Measurements from ENCODE around the gene IGSF21.
A peak's percentile ranks its signal among the peaks of the same experiment; 100 is the strongest.

IGSF21 gene

DNA sequence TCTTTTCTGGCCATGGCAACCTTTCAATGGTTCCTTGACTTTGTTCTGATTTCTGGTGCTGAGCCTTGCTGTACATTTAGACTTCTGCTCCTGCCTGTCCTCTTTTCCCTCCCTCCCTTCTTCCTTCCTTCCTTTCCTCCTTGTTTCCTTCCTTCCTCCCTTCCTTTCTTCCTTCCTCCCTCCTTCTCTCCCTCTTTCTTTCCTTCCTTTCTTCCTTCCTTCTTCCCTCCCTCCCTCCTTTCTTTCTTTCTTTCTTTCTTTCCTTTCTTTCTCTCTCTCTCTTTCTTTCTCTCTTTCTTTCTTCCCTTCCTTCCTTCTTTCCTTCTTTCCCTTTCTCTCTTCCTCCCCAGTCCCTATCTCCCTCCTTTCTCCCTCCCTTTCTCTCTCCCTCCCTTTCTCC, 10.4 kb upstream of the IGSF21 start:
- DNase-seq: no peak

DNA sequence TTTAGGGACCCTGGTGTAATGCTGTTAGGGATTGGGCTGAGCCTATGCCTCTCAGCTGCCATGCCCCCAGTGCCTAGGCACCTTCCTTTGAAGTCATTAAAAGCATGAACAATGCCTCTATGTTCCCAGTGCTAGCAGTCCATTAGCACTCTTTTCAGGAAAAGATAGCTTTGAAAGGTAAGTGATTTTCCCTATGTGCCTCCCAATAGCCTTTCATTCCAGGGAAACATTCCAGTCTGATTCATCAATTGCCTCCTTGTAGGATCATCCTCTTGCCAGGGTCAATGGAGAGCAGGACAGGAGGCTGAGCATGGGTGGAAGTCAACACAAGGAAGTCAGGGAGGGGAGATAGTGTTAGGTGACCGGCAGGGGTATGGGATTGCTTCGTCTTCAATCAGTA, 8.6 kb upstream of the IGSF21 start:
- DNase-seq: no peak

DNA sequence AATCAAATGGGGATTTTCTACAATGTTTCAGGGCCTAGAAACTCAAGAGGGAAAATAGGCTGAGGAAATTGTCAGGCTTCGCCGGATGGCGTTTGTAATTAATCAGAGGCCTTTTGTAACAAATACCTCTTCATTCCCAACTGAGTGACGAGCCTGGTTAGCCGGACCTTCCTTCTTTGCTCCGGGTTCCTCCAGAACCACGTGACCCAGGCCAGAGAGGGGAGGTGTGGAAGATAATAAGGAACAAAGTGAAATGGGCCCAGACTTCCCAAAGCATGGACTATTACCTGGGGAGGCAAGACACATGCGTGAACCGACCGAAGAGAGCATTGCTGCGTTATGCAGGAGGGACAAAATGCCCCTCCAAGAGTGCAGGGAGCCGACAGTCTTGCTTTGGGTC, 7.5 kb upstream of the IGSF21 start:
- DNase-seq: no peak

DNA sequence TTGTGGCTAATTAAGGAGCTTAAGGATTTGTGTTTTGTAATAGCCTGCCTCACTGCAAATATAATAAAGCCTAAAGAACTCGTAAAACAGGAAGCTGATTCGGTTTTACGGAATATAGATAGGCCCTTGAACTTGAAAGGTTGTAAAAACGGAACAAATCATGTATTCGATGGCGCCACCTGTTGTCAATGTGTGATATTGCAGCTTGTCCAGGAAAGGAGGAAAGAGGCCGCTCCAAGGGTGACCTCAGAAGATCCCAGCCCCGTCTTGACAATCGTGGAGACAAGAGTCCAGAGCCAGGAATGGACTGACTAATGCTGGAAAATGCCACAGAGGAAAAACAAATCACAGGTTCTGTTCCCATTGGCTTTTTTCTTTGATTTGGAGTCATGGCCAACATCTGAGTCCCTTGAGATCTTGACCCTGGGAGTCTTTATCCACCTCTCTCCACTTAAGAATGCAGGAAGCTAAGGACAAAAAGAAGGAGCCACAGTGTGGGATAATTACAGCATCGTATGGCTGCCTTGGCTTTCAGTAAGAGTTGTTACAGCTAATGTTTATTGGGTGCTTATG, 7.0 kb upstream of the IGSF21 start:
- DNase-seq: peak; percentile 32 to 38

DNA sequence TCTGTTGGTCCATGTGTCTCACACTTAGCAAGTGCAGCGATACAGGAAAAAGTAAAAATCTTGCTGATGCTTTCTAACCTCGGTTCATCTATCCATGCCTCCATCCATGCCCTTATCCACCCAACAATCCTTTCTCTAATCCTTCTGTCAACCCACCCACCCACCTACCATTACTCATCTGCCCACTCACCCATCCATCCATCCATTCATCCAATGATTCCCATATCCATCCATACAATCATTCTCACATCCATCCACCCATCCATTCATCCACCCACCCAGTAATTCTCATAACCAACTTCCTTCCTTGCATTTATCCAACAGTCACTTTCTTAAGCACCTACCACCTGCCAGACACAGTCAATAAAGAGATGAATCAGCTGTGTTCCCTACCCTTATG, 6.1 kb upstream of the IGSF21 start:
- no peak for DNase-seq

DNA sequence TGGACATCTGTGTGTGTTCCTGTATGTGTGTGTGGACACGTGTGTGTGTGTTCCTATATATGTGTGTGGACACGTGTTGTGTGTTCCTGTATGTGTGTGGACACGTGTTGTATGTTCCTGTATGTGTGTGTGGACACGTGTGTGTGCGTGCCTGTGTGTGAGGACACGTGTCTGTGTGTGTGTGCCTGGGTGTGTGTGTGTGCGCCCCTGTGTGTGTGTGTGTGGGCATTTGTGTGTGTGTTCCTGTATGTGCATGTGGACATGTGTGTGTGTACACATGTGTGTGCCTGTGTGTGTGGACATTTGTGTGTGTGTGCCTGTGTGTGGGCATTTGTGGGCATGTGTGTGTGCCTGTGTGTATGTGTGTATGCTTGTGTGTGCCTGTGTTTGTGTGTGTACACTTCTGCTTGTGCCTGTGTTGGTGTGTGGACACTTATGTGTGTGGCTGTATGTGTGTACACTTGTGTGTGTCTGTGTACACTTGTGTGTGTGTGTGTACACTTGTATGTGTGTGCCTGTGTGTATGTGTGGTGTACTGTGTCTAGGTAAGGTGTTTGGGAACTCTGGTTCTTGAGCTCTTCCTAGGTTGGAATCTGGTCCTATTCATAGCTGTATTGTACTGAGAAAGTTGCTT, 3.7 kb upstream of the IGSF21 start:
- no peak for DNase-seq

DNA sequence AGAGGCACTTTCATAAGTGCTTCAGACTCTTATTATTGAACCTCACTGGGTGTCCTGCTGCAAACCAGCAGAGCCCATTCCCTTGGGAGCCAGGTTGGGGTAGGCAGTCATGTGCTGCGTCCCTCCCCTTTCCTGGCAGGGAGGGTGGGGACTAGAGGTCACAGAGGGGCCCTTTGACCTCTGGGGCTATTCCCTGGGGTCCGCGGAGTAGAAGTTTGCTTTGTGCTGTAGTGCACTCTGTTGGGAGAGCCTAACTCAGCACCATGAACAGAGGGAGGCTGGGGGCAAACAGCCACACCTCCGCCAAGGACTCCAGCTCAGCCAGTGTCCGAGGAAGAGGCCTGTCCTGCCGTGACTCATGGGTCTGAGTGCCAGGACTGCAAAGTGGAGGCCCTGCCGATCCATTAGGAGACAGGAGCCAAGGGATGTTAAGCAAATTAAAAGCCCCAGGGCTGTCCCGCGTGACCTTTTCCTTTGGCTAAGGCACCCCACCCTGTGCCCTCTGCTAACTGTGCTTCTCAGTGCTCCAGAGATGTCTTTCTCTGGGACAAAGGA, 3.0 kb upstream of the IGSF21 start:
- no peak for DNase-seq

GRCh38 chr1:18105196-18105595, 2.4 kb upstream of the IGSF21 start:
- DNase-seq: no peak

DNA sequence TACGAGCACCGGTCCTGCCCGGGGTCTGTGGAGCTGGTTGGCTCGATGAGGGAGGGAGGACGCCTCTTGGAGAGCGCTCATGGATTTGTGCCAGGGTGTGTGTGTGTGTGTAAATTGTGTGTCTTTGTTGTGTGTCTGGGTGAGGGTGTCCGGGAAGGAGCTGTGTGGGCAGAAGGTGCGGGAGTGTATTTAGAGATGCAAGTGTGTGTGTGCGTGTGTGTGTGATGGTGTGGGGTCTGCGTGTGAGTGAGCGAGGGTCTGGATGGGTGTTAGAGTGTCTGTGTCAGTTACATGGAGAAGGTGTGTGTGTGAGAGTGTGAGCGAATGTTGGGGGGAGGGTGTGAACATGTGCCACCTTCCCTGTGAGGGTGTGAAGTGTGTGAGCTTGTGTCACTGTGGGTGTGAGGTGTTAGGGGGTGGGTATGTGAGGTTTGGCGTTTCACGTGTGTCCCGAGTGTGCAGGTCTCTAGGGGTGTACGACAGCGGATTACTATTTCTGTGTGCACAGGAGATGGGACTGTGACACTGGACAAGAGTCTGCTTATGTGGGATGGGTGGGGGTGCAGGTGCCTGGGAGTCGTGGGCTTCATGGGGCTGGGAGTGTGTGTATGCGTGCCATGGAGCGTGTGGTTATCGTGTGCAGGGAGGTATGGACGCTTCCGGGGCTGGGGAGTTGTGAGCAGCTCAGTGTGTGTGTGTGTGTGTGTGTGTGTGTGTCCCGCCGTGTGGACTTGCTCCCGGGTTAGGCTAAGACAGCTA, 880 bp downstream of the IGSF21 start:
- no peak for DNase-seq

DNA sequence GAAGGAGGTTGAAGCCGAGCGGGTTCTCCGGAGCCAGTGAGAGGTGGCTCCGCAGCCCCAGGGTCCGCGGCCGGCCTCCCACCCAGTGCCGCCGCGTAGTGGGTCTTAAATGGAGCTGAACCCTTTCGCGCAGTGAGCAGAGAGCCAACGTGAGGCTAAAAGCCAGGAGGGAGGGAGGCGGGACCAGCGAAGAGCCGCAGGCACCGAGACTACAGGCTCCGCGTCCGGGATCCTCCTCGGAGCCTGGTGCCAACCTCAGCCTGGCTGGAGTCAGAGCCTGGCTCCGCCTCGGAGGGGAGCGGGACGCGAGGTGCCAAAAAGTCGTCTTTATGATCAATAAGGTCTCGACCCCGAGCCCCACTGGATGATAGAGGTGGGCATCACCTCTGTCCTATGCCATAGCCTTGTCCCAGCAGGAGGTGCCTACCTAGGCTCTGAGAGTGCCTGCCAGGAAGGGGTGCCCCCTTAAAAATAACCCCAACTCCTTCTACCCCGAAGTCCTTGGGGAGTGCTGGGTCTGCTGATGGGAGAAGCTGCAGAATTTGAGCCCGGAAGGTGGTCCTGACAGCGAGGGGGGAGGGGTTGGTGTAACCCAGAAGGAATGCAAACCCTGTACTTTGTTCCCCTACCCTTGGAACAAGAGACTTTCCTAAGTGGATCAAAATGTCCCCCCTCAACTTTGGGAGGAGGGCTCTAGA, 1.6 kb downstream of the IGSF21 start:
- no peak for DNase-seq

- no peak for DNase-seq
Measured at GRCh38 chr1:18109756-18110597, 2.4 kb downstream of the IGSF21 start.

- DNase-seq: no peak
Measured at GRCh38 chr1:18110598-18110939, 3.0 kb downstream of the IGSF21 start.

GRCh38 chr1:18110968-18111367, 3.4 kb downstream of the IGSF21 start:
- no peak for DNase-seq

DNA sequence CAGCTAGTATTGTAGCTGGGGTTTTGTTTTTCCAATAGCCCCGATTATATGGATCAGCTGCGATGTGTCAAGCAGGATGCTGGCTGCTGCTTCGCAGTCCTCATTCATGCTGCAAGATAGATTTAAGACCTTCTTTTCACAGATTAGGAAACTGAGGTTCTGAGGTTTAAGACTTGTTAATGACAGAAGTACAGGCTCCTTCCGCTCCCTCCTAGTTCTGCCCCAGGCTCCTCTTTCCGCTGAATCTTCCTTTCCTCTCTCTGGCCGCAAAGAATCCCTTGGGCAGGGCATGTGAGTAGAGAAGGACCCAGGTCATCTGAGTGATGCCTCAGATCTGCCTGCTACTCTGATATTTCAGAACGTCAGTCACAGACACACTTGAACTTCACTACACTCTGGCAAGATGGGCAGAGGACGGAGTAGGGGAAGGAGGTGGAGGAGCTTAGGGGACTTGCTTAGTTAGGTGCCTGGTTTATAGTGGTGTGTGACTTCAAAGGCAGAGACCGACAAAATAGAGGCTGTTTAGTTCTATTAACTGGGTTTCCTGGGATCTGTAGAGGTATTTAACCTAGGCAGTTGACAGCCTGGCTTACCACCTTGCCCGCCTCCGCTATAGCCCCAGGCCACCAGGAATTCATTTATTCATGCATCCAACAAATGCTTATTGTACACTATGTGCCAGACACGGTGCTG, 4.2 kb downstream of the IGSF21 start:
- no peak for DNase-seq

DNA sequence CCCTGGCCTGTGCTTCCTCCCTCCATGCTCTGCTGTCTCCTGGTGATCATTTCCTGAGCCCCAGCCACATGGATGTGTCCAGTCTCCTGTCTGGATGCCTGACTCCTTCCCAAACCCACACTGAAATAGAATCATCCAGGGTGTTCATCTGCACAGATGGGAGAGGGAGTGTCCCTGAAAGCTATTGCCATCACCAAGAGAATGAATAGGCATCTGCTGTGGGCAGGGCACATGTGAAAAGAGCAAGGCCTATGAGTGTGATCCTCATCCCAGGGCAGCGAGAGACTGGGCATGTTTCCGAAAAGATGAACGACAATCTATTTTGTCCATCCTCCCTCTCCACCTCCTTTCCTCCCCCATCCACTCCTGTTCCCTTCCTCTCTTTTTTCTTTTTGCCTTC, 5.0 kb downstream of the IGSF21 start:
- no peak for DNase-seq

DNA sequence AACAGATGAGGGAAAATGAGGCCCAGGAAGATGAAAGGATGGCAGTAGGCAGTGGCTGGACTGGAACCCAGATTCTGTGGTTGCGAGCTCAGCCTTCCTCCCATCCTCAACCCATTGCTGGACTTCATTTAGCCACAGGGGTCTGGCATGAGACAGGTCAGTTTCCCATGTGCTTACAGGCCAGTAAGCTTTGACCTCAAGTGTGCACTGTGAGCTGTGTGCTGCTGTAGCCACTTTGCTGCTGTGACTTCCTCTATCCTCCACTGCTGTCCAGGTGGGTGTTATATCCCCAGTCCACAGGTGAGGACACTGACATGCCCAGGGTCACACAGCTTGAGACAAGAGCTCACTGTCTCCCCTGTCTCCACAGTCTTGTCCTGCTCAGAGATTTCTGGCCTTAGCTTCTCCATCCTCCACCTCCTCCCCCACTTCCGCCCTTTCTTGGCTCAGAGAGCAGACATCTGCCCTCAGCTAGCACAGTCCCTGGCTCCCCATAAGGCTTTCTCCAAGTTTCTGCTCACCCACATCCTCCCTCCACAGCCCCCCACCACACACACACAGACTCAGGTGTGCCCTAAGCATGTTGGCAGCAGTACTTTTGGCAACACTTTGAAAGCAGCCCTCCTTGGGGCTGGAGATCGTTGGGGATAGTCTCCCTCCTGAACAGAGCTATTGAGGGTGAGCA, 7.3 kb downstream of the IGSF21 start:
- DNase-seq: no peak

DNA sequence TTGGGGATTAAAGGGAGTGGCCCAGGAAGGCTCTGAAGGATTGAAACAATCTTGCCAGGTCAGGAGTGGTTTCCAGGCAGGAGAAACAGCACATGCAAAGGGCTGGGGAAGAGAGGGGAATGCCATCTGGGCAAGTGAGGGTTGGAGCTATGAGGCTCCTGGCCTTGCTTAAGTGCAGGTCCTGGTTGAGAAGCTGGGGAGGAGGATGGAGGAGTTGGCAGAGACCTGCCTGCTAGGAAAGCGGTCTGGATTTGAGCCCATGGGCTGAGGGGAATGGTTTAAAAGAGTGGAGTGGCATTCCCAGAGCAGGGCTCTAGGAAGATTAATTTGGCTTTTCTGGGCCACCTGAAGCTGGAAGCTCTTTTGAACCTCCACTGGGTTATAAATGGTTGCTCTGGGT, 9.2 kb downstream of the IGSF21 start:
- no peak for DNase-seq

GRCh38 chr1:18118078-18118477, 10.5 kb downstream of the IGSF21 start:
- no peak for DNase-seq

- no peak for DNase-seq
Measured at GRCh38 chr1:18118491-18118890, 10.9 kb downstream of the IGSF21 start.

- no peak for DNase-seq
Measured at GRCh38 chr1:18119289-18119688, 11.7 kb downstream of the IGSF21 start.

DNA sequence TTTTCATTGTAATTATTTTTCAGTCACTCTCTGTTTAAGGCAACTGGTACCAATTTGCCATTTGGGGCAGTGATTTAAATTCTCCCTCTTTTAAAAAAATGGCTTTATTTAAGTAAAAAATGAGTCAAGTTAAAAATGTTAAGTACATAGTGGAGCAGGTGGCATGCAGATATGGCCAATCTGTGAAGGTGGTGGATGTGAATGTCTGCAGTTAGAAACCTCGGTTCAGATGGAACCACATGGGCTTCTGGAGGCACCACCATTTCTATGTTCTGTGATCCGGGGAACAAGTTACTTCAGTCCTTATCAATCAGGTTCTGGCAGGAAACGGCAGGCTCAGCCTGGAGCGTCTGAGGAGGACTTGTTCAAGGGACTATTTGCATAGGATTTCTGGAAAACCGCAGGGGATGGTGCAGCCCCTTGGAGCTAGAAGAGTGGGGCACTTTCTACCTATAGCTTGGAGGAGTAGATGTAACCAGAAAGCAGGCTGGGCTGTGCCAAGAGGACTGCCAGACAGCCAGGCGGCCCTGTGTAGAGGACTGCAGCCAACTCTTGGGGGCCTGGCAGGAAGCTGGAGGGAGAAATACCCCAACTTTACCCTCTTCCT, 12.3 kb downstream of the IGSF21 start:
- DNase-seq: no peak
